Ishikawa (cell line): ENCODE data around the gene PPP1R12C.

Experiments used
- CEBPB ChIP-seq: IDR thresholded peaks from 2 replicates; pipeline ENCODE4 v1.6.1; 2012
- CREB1 ChIP-seq: IDR thresholded peaks from 2 replicates; pipeline ENCODE4 v1.6.1; 2012; ENCODE audit warnings: low read depth
- EGR1 ChIP-seq: IDR thresholded peaks from 2 replicates; pipeline ENCODE4 v1.6.1; 2012
- EP300 ChIP-seq: IDR thresholded peaks from 2 replicates; pipeline ENCODE4 v1.6.1; 2012; ENCODE audit warnings: borderline replicate concordance
- FOXM1 ChIP-seq: IDR thresholded peaks from 2 replicates; pipeline ENCODE4 v1.6.1; 2012; ENCODE audit warnings: low read depth, borderline replicate concordance
- MAX ChIP-seq: IDR thresholded peaks from 2 replicates; pipeline ENCODE4 v1.6.1; 2012
- NFIC ChIP-seq: IDR thresholded peaks from 2 replicates; pipeline ENCODE4 v1.6.1; 2012
- RAD21 ChIP-seq: IDR thresholded peaks from 2 replicates; pipeline ENCODE4 v1.6.1; 2012; ENCODE audit warnings: low read depth
- TAF1 ChIP-seq: IDR thresholded peaks from 2 replicates; pipeline ENCODE4 v1.6.1; 2012; ENCODE audit warnings: low read depth, mild to moderate bottlenecking
- TCF12 ChIP-seq: IDR thresholded peaks from 2 replicates; pipeline ENCODE4 v1.6.1; 2012; ENCODE audit warnings: low read depth
- TEAD4 ChIP-seq: IDR thresholded peaks from 2 replicates; pipeline ENCODE4 v1.6.1; 2012
- YY1 ChIP-seq: IDR thresholded peaks from 2 replicates; pipeline ENCODE4 v1.6.1; 2012; ENCODE audit warnings: low read depth
- ZBTB7A ChIP-seq: IDR thresholded peaks from 2 replicates; pipeline ENCODE4 v1.6.1; 2012; ENCODE audit warnings: low read depth
- TF ChIP-seq, protein P1 (sequence below): IDR thresholded peaks from 2 replicates; pipeline ENCODE4 v1.6.1; 2012
- TF ChIP-seq, protein P2 (sequence below): IDR thresholded peaks from 2 replicates; pipeline ENCODE4 v1.6.1; 2012; ENCODE audit warnings: low read depth, mild to moderate bottlenecking

The PPP1R12C gene

GRCh38 chr19:55109527-55110291 lies 7.7 kb downstream of the PPP1R12C start:
- no peak for TF ChIP-seq TAF1
- TF ChIP-seq NFIC = no peak
- TF ChIP-seq EGR1 = no peak
- TF ChIP-seq EP300 = no peak
- TF ChIP-seq CEBPB = no peak
- TF ChIP-seq ZBTB7A = no peak
- TF ChIP-seq TEAD4 = no peak
- TF ChIP-seq, protein P1, sequence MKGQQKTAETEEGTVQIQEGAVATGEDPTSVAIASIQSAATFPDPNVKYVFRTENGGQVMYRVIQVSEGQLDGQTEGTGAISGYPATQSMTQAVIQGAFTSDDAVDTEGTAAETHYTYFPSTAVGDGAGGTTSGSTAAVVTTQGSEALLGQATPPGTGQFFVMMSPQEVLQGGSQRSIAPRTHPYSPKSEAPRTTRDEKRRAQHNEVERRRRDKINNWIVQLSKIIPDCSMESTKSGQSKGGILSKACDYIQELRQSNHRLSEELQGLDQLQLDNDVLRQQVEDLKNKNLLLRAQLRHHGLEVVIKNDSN = no peak
- no peak for TF ChIP-seq TCF12
- TF ChIP-seq, protein P2, sequence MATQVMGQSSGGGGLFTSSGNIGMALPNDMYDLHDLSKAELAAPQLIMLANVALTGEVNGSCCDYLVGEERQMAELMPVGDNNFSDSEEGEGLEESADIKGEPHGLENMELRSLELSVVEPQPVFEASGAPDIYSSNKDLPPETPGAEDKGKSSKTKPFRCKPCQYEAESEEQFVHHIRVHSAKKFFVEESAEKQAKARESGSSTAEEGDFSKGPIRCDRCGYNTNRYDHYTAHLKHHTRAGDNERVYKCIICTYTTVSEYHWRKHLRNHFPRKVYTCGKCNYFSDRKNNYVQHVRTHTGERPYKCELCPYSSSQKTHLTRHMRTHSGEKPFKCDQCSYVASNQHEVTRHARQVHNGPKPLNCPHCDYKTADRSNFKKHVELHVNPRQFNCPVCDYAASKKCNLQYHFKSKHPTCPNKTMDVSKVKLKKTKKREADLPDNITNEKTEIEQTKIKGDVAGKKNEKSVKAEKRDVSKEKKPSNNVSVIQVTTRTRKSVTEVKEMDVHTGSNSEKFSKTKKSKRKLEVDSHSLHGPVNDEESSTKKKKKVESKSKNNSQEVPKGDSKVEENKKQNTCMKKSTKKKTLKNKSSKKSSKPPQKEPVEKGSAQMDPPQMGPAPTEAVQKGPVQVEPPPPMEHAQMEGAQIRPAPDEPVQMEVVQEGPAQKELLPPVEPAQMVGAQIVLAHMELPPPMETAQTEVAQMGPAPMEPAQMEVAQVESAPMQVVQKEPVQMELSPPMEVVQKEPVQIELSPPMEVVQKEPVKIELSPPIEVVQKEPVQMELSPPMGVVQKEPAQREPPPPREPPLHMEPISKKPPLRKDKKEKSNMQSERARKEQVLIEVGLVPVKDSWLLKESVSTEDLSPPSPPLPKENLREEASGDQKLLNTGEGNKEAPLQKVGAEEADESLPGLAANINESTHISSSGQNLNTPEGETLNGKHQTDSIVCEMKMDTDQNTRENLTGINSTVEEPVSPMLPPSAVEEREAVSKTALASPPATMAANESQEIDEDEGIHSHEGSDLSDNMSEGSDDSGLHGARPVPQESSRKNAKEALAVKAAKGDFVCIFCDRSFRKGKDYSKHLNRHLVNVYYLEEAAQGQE = no peak
- no peak for TF ChIP-seq YY1
- no peak for TF ChIP-seq MAX

DNA sequence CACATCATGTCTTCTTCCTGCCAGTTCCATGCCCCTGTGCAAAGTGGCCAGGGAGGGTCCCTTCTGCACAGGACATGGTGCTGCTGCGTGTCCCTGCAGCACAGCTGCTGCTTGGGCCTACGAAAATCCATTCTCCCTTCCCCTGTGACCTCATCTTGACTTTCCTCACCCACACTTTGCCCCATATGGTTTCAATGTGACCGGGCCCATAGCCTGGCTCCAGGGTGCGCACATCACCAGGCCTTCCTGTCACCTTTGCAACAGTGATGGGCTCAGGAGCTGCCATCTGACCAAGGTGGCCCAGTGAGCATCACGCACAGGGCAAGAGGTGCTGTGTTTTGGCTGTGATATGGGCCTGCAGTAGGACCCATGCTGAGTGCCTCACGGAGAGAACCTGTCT lies 10.8 kb downstream of the PPP1R12C start:
- TF ChIP-seq EP300 (no peak), TCF12 (no peak), FOXM1 (no peak), ZBTB7A (no peak), YY1 (no peak), CEBPB (no peak), RAD21 (no peak), CREB1 (no peak), NFIC (no peak), EGR1 (no peak), MAX (no peak), TEAD4 (no peak)
- TF ChIP-seq, protein P2 = no peak

GRCh38 chr19:55105237-55105636 lies 12.2 kb downstream of the PPP1R12C start:
- TF ChIP-seq TCF12 = no peak
- no peak for TF ChIP-seq NFIC

DNA sequence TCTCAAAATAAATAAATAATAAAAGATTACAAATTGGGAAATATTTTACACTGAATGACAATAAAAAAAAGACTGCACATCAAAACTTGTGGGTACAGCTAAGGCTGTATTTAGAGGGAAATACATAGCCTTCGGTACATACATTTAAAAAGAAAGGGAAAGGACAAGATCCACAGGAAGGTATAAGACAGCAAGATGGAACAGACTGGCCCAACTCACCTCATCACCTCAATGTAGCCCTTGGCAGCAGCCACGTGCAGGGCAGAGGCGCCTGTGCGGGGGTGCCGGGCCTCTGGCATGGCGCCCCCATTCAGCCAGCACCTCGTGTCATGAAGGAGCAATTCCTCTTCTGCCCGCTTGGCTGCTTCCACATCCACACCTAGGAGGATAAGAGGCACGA lies 14.2 kb downstream of the PPP1R12C start:
- TF ChIP-seq RAD21 (no peak), TEAD4 (no peak), CEBPB (no peak)

GRCh38 chr19:55101261-55101660 lies 16.2 kb downstream of the PPP1R12C start:
- TF ChIP-seq ZBTB7A (no peak), NFIC (no peak), TEAD4 (no peak), RAD21 (no peak), YY1 (no peak), CEBPB (no peak), CREB1 (no peak), FOXM1 (no peak), EP300 (no peak), TCF12 (no peak), MAX (no peak), TAF1 (no peak), EGR1 (no peak)
- TF ChIP-seq, protein P2 = no peak
- TF ChIP-seq, protein P1 = no peak
